GM12891 (cell line): ENCODE measurements around the gene ADH1C.
"Not testable (repeated sequence)": the region's sequence is repeated elsewhere in the genome, so short reads cannot be mapped to it uniquely, and the experiment has no call there.

Experiments
- DNase-seq: peaks from one replicate; pipeline ENCODE4 v3.0.0; 2011; ENCODE audit warnings: low spot score; ENCODE audit not compliant: insufficient read length
- FAIRE-seq: peaks from 2 replicates; lab custom pipeline; 2011; peaks lifted over from hg19 to GRCh38; lab: Jason Lieb, UNC
- PAX5 ChIP-seq: IDR thresholded peaks from 2 replicates; pipeline ENCODE4 v1.6.1; 2011; ENCODE audit warnings: low read length, moderate library complexity, mild to moderate bottlenecking; ENCODE audit not compliant: insufficient read depth, severe bottlenecking
- POLR2A ChIP-seq: IDR thresholded peaks from 2 replicates; pipeline ENCODE4 v1.6.1; 2011; ENCODE audit warnings: low read depth, low read length, control low read depth
- POLR2AphosphoS5 ChIP-seq: IDR thresholded peaks from 2 replicates; pipeline ENCODE4 v1.6.1; 2011; ENCODE audit warnings: low read depth, low read length, control low read depth
- POU2F2 ChIP-seq: IDR thresholded peaks from 2 replicates; pipeline ENCODE4 v1.6.1; 2011; ENCODE audit warnings: low read depth, mild to moderate bottlenecking, control low read depth, low read length, moderate library complexity
- SPI1 ChIP-seq: IDR thresholded peaks from 2 replicates; pipeline ENCODE4 v1.6.1; 2011; ENCODE audit warnings: low read depth, low read length, control low read depth
- TAF1 ChIP-seq: IDR thresholded peaks from 2 replicates; pipeline ENCODE4 v1.6.1; 2011; ENCODE audit warnings: low read depth, low read length, control low read depth

Gene ADH1C

GRCh38 chr4:99334880-99335279 is 17.7 kb downstream of the ADH1C start:
- FAIRE-seq: no peak
- DNase-seq: no peak
- TF ChIP-seq POU2F2: no peak
- no peak for TF ChIP-seq POLR2A
- TF ChIP-seq PAX5: no peak
- no peak for TF ChIP-seq POLR2AphosphoS5
- TF ChIP-seq TAF1: no peak
- TF ChIP-seq SPI1: no peak

GRCh38 chr4:99330648-99331047 is 21.9 kb downstream of the ADH1C start:
- TF ChIP-seq SPI1 (no peak), POU2F2 (no peak), POLR2A (no peak), POLR2AphosphoS5 (no peak), TAF1 (no peak), PAX5 (no peak)
- FAIRE-seq (no peak), DNase-seq (no peak)

- FAIRE-seq: no peak
- TF ChIP-seq SPI1 (no peak), POLR2A (no peak), PAX5 (no peak), TAF1 (no peak), POU2F2 (no peak), POLR2AphosphoS5 (no peak)
Measured at GRCh38 chr4:99329876-99330275, 22.7 kb downstream of the ADH1C start.

GRCh38 chr4:99324979-99325378 is 27.6 kb downstream of the ADH1C start:
- DNase-seq: no peak
- no peak for TF ChIP-seq PAX5
- TF ChIP-seq SPI1: no peak
- TF ChIP-seq POU2F2: no peak
- no peak for TF ChIP-seq TAF1
- no peak for TF ChIP-seq POLR2A
- TF ChIP-seq POLR2AphosphoS5: no peak
- no peak for FAIRE-seq

More at GRCh38 chr4:99329876-99330275, 22.7 kb downstream of the ADH1C start:
- no peak for DNase-seq

- DNase-seq: no peak
- TF ChIP-seq POU2F2 (no peak), PAX5 (no peak), TAF1 (no peak), POLR2A (no peak), POLR2AphosphoS5 (no peak), SPI1 (no peak)
- no peak for FAIRE-seq
Measured at GRCh38 chr4:99324361-99324760, 28.2 kb downstream of the ADH1C start.

- TF ChIP-seq POLR2AphosphoS5 (no peak), SPI1 (no peak), POU2F2 (no peak), TAF1 (no peak)
- DNase-seq (no peak), FAIRE-seq (no peak)
Measured at GRCh38 chr4:99323756-99324155, 28.8 kb downstream of the ADH1C start.

- FAIRE-seq (no peak), DNase-seq (no peak)
- TF ChIP-seq SPI1: no peak
- TF ChIP-seq POU2F2: no peak
- no peak for TF ChIP-seq TAF1
- TF ChIP-seq POLR2A: no peak
- no peak for TF ChIP-seq PAX5
- no peak for TF ChIP-seq POLR2AphosphoS5
Measured at GRCh38 chr4:99321241-99322191, 31.0 kb downstream of the ADH1C start, which contains the start of gene ADH1B. Gene ADH1B, minus strand, starts transcription at chr4:99321401. Its CDS starts 70 bp downstream, at chr4:99321331.

GRCh38 chr4:99317811-99318210 is 34.7 kb downstream of the ADH1C start:
- DNase-seq, FAIRE-seq: not testable (repeated sequence)

GRCh38 chr4:99317354-99317753 is 35.2 kb downstream of the ADH1C start:
- FAIRE-seq (no peak), DNase-seq (no peak)
- TF ChIP-seq TAF1: no peak
- TF ChIP-seq PAX5: no peak
- TF ChIP-seq POU2F2: no peak
- TF ChIP-seq SPI1: no peak
- no peak for TF ChIP-seq POLR2AphosphoS5
- TF ChIP-seq POLR2A: no peak

- TF ChIP-seq SPI1: no peak
- TF ChIP-seq POLR2A: no peak
- TF ChIP-seq POLR2AphosphoS5: no peak
- TF ChIP-seq POU2F2: no peak
- no peak for TF ChIP-seq PAX5
- no peak for TF ChIP-seq TAF1
- FAIRE-seq (no peak), DNase-seq (no peak)
Measured at GRCh38 chr4:99315839-99316238, 36.7 kb downstream of the ADH1C start.
